ENCODE measurements around the gene WDR7.

Gene WDR7

GRCh38 chr18:56659111-56659510 lies 8.0 kb downstream of the WDR7 start:
- no peaks in the 10 kb centered on the region for H3K27me3 ChIP-seq (ENCODE audit: control insufficient read depth, insufficient read depth, low read length)
- H3K27ac ChIP-seq = no peak overlapping the region
- H3K9me3 ChIP-seq (ENCODE audit: control insufficient read depth, low read length) = no peaks in the 10 kb centered on the region
- no peak overlapping the region for H3K4me3 ChIP-seq (ENCODE audit: low read depth, low read length)
- TF ChIP-seq CTCF (IDR thresholded peaks at IDR 0.05) = no peak
- H2AFZ ChIP-seq = no peak overlapping the region
- no peaks in the 10 kb centered on the region for H3K36me3 ChIP-seq (ENCODE audit: control insufficient read depth, insufficient read depth, low read length)
- peaks cover 10% of the 10 kb centered on the region for H3K4me1 ChIP-seq
- no peak overlapping the region for H3K9ac ChIP-seq
- no peak overlapping the region for H3K4me2 ChIP-seq (ENCODE audit: low read length)
- peaks cover 35% of the 10 kb centered on the region for H3K79me2 ChIP-seq

- Histone ChIP-seq H3K4me3 (ENCODE audit: low read depth, low read length) (no peak overlapping the region), H3K9ac (no peak overlapping the region), H3K9me3 (ENCODE audit: control insufficient read depth, low read length) (no peaks in the 10 kb centered on the region), H2AFZ (no peak overlapping the region), H3K4me1 (peaks cover 10% of the 10 kb centered on the region), H3K4me2 (ENCODE audit: low read length) (no peak overlapping the region), H3K27ac (no peak overlapping the region), H3K27me3 (ENCODE audit: control insufficient read depth, insufficient read depth, low read length) (no peaks in the 10 kb centered on the region), H3K79me2 (peaks cover 46% of the 10 kb centered on the region), H3K36me3 (ENCODE audit: control insufficient read depth, insufficient read depth, low read length) (no peaks in the 10 kb centered on the region)
- no peak for TF ChIP-seq CTCF (IDR thresholded peaks at IDR 0.05)
Measured at GRCh38 chr18:56660655-56661054, 9.5 kb downstream of the WDR7 start.

DNA sequence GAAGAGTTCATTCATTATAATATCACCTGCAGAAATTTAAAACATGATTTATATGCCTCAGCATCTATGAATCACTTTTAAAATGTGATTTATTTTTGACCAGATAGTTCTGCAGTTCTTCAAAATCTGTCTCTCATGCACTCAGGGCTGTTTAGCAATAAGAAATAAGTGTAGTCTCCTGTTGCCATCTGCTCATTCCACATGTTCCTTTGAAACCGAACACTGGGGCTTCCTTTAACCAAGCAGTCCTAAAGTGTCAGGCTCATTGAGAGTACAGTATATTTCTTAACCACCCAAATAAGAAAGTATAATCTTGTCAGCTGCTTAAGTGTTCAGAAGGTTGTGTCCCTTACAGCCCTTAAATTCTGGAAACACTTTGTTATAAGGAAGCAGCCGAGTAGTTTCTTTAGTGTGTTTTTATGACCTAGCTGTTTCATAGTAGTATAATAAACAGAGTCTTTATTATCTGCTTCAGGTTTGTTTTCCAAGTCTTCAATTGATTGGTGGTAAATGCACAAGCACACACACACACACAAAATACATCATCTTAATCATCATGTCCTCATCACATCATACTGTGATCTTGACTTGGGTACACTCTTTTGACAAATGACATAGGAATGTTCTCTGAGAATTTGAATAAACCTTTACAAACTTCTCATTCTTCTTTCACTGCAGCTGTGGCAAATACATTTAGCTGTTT lies 10.4 kb downstream of the WDR7 start:
- no peak overlapping the region for H3K27ac ChIP-seq
- H3K79me2 ChIP-seq = peaks cover 51% of the 10 kb centered on the region
- H3K9me3 ChIP-seq (ENCODE audit: control insufficient read depth, low read length) = no peaks in the 10 kb centered on the region
- peaks cover 10% of the 10 kb centered on the region for H3K4me1 ChIP-seq
- no peaks in the 10 kb centered on the region for H3K36me3 ChIP-seq (ENCODE audit: control insufficient read depth, insufficient read depth, low read length)
- no peak overlapping the region for H3K9ac ChIP-seq
- no peak overlapping the region for H3K4me2 ChIP-seq (ENCODE audit: low read length)
- no peak overlapping the region for H3K4me3 ChIP-seq (ENCODE audit: low read depth, low read length)
- H2AFZ ChIP-seq = no peak overlapping the region
- no peaks in the 10 kb centered on the region for H3K27me3 ChIP-seq (ENCODE audit: control insufficient read depth, insufficient read depth, low read length)
- TF ChIP-seq CTCF (IDR thresholded peaks at IDR 0.05) = no peak

GRCh38 chr18:56662063-56662408 lies 10.9 kb downstream of the WDR7 start:
- H3K27ac ChIP-seq = no peak overlapping the region
- H3K9me3 ChIP-seq (ENCODE audit: control insufficient read depth, low read length) = no peaks in the 10 kb centered on the region
- no peak overlapping the region for H3K4me2 ChIP-seq (ENCODE audit: low read length)
- peaks cover 54% of the 10 kb centered on the region for H3K79me2 ChIP-seq
- H3K4me3 ChIP-seq (ENCODE audit: low read depth, low read length) = no peak overlapping the region
- H3K4me1 ChIP-seq = peaks cover 10% of the 10 kb centered on the region
- H3K9ac ChIP-seq = no peak overlapping the region
- H3K27me3 ChIP-seq (ENCODE audit: control insufficient read depth, insufficient read depth, low read length) = no peaks in the 10 kb centered on the region
- H3K36me3 ChIP-seq (ENCODE audit: control insufficient read depth, insufficient read depth, low read length) = no peaks in the 10 kb centered on the region
- TF ChIP-seq CTCF (IDR thresholded peaks at IDR 0.05) = no peak
- H2AFZ ChIP-seq = no peak overlapping the region

GRCh38 chr18:56662502-56662901 lies 11.3 kb downstream of the WDR7 start:
- H3K36me3 ChIP-seq (ENCODE audit: control insufficient read depth, insufficient read depth, low read length) = no peaks in the 10 kb centered on the region
- H3K4me2 ChIP-seq (ENCODE audit: low read length) = no peak overlapping the region
- H3K9ac ChIP-seq = no peak overlapping the region
- no peak overlapping the region for H2AFZ ChIP-seq
- no peak overlapping the region for H3K4me3 ChIP-seq (ENCODE audit: low read depth, low read length)
- H3K27me3 ChIP-seq (ENCODE audit: control insufficient read depth, insufficient read depth, low read length) = no peaks in the 10 kb centered on the region
- H3K27ac ChIP-seq = no peak overlapping the region
- H3K9me3 ChIP-seq (ENCODE audit: control insufficient read depth, low read length) = no peaks in the 10 kb centered on the region
- H3K4me1 ChIP-seq = peaks cover 10% of the 10 kb centered on the region
- no peak for TF ChIP-seq CTCF (IDR thresholded peaks at IDR 0.05)
- H3K79me2 ChIP-seq = peaks cover 58% of the 10 kb centered on the region

All from parathyroid adenoma (tissue), 2 donors.